ENCODE measurements around the gene TEC.

DNA sequence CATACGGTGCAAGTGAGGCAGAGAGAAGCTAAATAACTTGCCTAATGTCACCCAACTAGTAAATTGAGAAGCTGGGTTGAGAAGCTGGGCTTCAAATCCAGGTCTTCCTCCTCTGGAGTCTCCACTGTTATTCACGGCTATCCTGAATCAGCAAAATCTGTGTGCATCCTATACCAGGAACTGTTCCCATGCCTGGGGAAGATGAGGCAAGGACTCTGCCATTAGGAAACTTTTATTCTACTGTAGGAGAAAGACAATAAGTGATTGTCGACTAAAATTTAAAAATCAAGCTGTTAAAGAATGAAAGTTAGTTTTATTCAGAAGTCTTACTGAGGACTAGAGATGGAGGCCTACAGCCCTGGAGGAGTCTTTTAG lies 872 bp upstream of the TEC start:
- TF ChIP-seq, protein P1, sequence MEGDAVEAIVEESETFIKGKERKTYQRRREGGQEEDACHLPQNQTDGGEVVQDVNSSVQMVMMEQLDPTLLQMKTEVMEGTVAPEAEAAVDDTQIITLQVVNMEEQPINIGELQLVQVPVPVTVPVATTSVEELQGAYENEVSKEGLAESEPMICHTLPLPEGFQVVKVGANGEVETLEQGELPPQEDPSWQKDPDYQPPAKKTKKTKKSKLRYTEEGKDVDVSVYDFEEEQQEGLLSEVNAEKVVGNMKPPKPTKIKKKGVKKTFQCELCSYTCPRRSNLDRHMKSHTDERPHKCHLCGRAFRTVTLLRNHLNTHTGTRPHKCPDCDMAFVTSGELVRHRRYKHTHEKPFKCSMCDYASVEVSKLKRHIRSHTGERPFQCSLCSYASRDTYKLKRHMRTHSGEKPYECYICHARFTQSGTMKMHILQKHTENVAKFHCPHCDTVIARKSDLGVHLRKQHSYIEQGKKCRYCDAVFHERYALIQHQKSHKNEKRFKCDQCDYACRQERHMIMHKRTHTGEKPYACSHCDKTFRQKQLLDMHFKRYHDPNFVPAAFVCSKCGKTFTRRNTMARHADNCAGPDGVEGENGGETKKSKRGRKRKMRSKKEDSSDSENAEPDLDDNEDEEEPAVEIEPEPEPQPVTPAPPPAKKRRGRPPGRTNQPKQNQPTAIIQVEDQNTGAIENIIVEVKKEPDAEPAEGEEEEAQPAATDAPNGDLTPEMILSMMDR (IDR thresholded peaks at IDR 0.05) = no peak
- TF ChIP-seq POLR2A (IDR thresholded peaks at IDR 0.05) = no peak
